Activated T-cell treated with anti-CD3 and anti-CD28 coated beads, Interleukin-2, amount 50 U/mL, for 24 hours (primary cell): ENCODE results near the gene IL1RAPL1.

Experiments
- DNase-seq: peaks from one replicate; pipeline ENCODE4 v3.0.0-alpha.2; 2020
- H3K27ac Mint-ChIP-seq: 2 replicates; pipeline ENCODE4 v1.8.0; 2020; ENCODE audit warnings: mild to moderate bottlenecking, mixed read lengths
- H3K27me3 Mint-ChIP-seq: 2 replicates; pipeline ENCODE4 v1.8.0; 2020; ENCODE audit warnings: mixed read lengths
- H3K36me3 Mint-ChIP-seq: 2 replicates; pipeline ENCODE4 v1.8.0; 2020; ENCODE audit warnings: low read depth, mixed read lengths
- H3K4me1 Mint-ChIP-seq: 2 replicates; pipeline ENCODE4 v1.8.0; 2020; ENCODE audit warnings: low read depth, mixed read lengths
- H3K4me3 Mint-ChIP-seq: 2 replicates; pipeline ENCODE4 v1.8.0; 2020; ENCODE audit warnings: mild to moderate bottlenecking, moderate library complexity, mixed read lengths
- H3K9me3 Mint-ChIP-seq: 2 replicates; pipeline ENCODE4 v1.8.0; 2020; ENCODE audit warnings: mixed read lengths

The IL1RAPL1 gene

DNA sequence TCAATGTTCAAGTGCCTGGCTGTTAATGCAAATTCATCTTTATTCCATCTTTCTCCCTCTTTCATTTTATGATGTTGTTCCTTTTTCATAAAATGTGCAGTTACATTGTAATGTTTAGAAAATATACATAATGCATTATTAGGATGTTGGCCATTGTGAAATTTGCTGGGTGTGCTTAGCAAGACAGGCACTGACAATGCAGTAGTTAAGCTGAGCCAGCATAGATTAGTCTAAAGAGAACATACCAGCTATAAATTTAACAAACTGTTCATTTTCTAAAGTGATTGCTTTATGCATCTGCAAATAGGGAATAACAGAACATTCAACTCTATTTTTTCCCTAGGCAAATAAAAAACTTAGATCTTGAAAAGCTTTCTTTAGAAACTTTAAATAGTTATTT is 436.0 kb downstream of the IL1RAPL1 start:
- peaks cover 2% of the 10 kb centered on the region for H3K27me3 Mint-ChIP-seq
- DNase-seq: no peak
- H3K4me3 Mint-ChIP-seq: no peak overlapping the region
- no peak overlapping the region for H3K27ac Mint-ChIP-seq
- no peaks in the 10 kb centered on the region for H3K36me3 Mint-ChIP-seq
- no peaks in the 10 kb centered on the region for H3K4me1 Mint-ChIP-seq
- peaks cover 2% of the 10 kb centered on the region for H3K9me3 Mint-ChIP-seq

DNA sequence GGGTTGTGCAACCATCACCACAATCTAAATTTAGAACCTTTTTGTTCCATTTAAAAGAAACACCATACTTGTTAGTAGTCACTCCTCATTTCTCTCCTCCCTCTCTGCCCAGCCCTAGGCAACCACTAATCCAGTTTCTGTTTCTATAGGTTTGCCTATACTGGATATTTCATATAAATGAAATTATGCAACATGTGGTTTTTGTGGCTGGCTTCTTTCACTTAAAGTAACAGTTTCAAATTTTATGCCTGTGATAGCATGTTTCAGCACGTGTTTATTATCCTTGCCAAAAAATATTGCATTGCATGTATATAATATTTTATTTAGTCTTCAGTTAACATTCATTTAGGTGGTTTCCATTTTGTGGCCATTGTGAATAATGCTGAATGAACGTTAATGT is 437.6 kb downstream of the IL1RAPL1 start:
- H3K4me3 Mint-ChIP-seq: no peak overlapping the region
- no peaks in the 10 kb centered on the region for H3K36me3 Mint-ChIP-seq
- H3K27me3 Mint-ChIP-seq: peaks cover 6% of the 10 kb centered on the region
- no peaks in the 10 kb centered on the region for H3K4me1 Mint-ChIP-seq
- no peak for DNase-seq
- H3K9me3 Mint-ChIP-seq: peaks cover 2% of the 10 kb centered on the region
- no peak overlapping the region for H3K27ac Mint-ChIP-seq

DNA sequence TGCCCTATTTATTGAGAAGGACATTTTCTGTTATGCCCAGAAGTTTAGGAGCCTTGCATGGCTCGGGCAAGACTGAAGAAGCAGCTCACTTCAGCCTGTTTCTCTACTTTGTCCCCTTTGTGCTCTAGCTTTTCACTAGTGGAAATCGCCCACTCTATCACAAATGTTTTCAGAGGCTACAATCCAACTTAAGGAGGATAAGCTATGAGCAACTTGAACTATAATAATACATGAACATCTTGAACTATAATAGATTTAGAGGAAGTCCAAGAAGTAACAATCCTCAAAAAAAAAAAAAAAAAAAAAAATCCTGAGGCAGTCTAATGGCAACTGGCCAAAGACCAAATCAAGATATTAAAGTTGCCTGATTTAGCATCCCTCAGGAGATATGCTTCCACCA is 452.3 kb downstream of the IL1RAPL1 start:
- H3K27me3 Mint-ChIP-seq: peaks cover 3% of the 10 kb centered on the region
- no peak overlapping the region for H3K27ac Mint-ChIP-seq
- H3K36me3 Mint-ChIP-seq: no peaks in the 10 kb centered on the region
- no peak for DNase-seq
- no peaks in the 10 kb centered on the region for H3K9me3 Mint-ChIP-seq
- H3K4me3 Mint-ChIP-seq: no peak overlapping the region
- H3K4me1 Mint-ChIP-seq: no peaks in the 10 kb centered on the region

DNA sequence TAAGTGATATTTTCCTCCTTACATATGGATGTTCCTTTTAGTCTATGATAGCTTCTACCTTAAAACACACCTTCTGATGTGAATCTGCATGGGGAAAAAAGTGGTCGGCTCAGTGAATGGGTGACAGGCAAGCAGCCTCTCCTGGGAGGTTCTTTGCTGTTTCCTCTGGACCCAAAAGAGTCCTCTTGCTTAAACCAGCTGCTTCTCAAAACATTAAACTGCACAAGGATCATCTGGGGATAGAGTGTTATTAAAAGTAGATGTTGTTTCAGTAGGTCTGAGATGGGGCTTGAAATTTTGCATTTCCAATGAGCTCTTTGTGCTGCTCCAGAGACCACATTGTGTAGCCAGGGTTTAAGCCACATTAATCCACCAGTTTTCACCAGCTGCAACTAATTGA is 452.9 kb downstream of the IL1RAPL1 start:
- DNase-seq: no peak
- Mint-ChIP-seq H3K9me3 (no peaks in the 10 kb centered on the region), H3K27ac (no peak overlapping the region), H3K4me1 (no peaks in the 10 kb centered on the region), H3K4me3 (no peak overlapping the region), H3K27me3 (peaks cover 3% of the 10 kb centered on the region), H3K36me3 (no peaks in the 10 kb centered on the region)

DNA sequence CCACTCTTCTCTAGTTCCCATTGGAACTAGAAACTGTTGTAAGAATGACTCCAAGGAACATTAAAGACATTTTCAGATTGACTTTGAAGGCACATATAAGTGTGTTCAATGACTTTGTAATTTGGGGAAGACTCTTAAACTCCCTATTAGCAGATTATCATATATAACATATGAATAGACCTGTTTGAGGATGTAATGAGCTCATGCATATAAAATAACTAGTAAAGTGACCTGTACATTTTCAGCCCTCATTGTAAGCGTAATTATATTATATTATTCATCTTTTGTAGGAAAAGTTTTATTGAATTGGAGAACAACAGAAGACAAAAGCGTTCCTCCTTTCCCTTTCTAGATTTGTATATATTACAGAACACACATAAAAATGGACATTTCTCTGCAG is 455.1 kb downstream of the IL1RAPL1 start:
- Mint-ChIP-seq H3K4me1 (no peaks in the 10 kb centered on the region), H3K27ac (no peak overlapping the region), H3K36me3 (no peaks in the 10 kb centered on the region), H3K9me3 (no peaks in the 10 kb centered on the region), H3K27me3 (no peaks in the 10 kb centered on the region), H3K4me3 (no peak overlapping the region)
- no peak for DNase-seq

DNA sequence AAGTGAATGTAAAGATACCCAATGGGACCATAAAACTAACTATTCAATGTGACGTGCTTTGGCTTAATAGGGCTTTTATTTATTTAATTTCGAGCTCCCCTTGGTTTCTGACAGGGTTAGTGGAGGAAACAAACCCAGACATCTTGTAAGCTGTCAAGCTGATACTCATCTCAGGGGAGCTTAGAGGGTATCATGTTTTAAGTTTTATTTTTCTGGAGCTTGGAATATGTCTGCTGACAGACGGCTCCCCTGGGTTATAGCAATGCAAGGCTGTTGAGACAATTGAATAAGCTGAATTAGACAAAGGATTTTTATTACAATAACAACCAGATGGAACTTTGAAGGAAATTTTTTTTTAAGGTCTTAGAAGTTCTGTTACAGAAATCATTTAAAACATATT is 456.5 kb downstream of the IL1RAPL1 start:
- H3K4me1 Mint-ChIP-seq: no peaks in the 10 kb centered on the region
- H3K9me3 Mint-ChIP-seq: no peaks in the 10 kb centered on the region
- no peak for DNase-seq
- no peaks in the 10 kb centered on the region for H3K36me3 Mint-ChIP-seq
- no peak overlapping the region for H3K4me3 Mint-ChIP-seq
- H3K27ac Mint-ChIP-seq: no peak overlapping the region
- H3K27me3 Mint-ChIP-seq: no peaks in the 10 kb centered on the region

DNA sequence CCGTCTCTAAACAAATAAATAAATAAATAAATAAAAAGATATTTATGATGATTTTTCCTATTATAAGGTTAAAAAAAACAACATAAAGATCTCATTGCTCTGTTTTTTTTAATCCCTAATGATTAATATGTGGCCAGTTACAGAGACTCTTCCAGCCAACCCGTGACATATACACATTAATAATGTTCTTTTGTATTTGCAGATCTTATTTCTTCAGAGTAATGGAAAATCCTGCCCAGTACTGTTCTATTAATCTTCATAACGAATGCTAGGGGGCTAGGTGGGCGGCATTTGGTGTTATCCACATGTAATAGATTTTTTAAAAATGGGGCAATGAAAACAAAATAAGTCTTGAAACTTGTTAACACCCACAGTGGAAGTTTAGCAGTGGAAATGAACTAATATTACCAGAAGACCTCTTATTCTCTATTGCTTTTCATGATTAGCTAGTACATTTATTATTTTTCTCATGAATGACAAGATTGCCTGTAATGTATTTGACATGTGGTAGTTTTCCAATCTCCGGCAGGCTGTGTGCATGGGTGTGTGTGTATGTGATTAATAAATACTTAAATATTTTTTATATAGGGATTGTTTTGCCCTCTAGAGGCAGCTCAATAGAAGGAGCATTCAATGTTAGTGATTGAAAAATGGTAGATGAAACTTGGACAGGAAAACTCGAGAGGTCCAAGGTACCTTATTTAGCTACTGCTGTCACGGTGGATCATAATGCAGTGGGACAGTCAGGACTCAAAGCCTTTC is 457.4 kb downstream of the IL1RAPL1 start:
- Mint-ChIP-seq H3K4me1 (no peaks in the 10 kb centered on the region), H3K27ac (no peak overlapping the region), H3K9me3 (no peaks in the 10 kb centered on the region), H3K27me3 (no peaks in the 10 kb centered on the region), H3K4me3 (no peak overlapping the region), H3K36me3 (no peaks in the 10 kb centered on the region)
- no peak for DNase-seq

DNA sequence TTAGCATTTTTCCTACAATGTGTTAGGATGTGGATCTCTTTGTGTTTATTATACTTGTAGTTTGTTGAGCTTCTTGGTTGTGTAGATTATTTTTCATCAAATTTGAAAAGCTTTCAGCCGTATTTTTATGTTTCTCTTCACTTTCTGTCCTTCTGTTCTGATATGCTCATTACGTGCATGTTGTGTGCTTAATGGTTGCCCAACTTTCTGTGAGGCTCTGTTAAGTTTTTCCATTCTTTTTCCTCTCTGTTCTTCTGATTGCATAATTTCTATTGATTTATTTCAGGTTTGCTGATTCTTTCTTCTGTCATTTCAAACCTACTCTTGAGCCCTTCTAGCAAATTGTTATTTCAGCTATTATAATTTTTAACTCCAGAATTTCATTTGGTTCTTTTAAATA is 478.2 kb downstream of the IL1RAPL1 start:
- Mint-ChIP-seq H3K27me3 (peaks cover 6% of the 10 kb centered on the region), H3K36me3 (no peaks in the 10 kb centered on the region), H3K27ac (no peak overlapping the region), H3K4me1 (no peaks in the 10 kb centered on the region), H3K9me3 (no peaks in the 10 kb centered on the region), H3K4me3 (no peak overlapping the region)
- no peak for DNase-seq

DNA sequence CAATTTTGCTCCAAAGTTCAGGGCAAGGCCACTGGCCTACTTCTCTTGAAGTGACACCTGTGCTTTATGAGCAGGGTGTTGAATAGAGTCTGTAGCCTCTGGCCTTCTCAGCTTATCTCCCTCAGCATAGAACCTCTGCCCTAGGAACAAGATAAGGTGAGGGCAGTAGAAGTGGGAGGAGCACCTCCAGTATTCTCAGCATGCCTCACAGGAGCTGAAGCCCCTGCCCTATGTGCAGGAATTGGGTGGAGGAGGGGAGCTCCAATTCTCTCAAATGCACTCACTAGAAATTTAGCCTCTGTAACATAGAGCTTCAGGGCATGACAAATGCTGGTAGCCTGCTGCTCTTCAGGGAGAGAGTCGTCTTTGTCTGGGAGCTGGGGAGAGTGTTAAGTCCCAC is 479.3 kb downstream of the IL1RAPL1 start:
- Mint-ChIP-seq H3K4me1 (no peaks in the 10 kb centered on the region), H3K4me3 (no peak overlapping the region), H3K36me3 (no peaks in the 10 kb centered on the region), H3K27ac (no peak overlapping the region), H3K27me3 (peaks cover 6% of the 10 kb centered on the region), H3K9me3 (no peaks in the 10 kb centered on the region)
- DNase-seq: no peak

DNA sequence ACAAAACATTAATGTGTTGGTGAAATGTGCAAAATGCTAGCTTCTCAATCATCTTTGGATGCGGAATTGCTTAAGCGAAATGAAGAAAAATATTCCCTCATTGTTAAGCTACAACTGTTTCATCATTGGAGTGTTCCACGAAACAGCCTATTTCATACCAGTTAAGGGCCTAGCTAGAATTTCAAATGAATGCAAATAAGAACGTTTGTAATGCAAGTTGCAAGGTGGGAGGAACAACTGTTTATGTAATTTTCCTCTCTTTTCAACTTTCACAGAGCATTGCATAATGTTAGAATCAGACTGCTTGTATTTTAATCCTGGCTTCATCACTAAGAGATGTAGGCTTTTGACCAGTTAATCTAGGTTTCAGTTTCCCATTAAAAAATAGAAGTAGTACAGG is 480.1 kb downstream of the IL1RAPL1 start:
- Mint-ChIP-seq H3K27me3 (peaks cover 6% of the 10 kb centered on the region), H3K4me3 (no peak overlapping the region), H3K27ac (no peak overlapping the region), H3K36me3 (no peaks in the 10 kb centered on the region), H3K4me1 (no peaks in the 10 kb centered on the region), H3K9me3 (no peaks in the 10 kb centered on the region)
- no peak for DNase-seq

DNA sequence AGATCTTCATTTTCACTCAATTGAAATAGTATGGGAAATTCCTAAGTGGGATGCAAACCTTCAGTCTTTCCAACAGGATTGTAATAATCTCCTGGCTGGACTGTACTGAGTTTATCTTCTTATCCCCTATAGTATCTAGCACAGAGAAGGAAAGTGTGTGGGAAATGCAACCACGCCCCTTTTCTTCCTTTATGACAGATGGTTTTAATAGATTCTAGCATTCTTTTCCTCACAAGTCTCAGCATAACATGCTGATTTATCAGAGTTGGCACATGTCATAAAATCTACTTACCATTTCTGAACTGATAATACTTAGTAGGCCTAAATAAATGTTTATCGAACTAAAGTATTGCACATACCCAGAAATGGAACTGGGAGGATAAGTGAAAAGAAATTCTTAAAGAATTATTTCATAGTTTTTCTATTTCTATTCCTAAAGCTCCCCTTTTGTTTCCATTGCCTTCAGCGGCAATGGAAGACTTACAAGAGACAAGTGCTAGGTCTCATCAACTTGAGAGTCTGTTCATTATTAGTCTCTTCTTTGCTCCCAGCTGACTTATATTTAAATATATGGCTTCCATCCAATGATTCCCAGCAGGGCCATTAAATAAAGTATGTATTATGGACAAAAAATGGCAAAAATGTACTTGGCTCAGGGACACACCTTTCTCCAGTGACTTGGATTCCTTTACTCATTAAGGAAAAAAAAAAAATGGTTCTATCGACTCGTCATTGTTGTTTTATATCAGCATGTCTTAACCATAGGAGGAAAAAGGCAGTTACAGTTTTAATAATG is 484.5 kb downstream of the IL1RAPL1 start:
- DNase-seq: no peak
- H3K9me3 Mint-ChIP-seq: no peaks in the 10 kb centered on the region
- no peak overlapping the region for H3K27ac Mint-ChIP-seq
- no peak overlapping the region for H3K4me3 Mint-ChIP-seq
- no peaks in the 10 kb centered on the region for H3K36me3 Mint-ChIP-seq
- H3K27me3 Mint-ChIP-seq: peaks cover 5% of the 10 kb centered on the region
- no peaks in the 10 kb centered on the region for H3K4me1 Mint-ChIP-seq

DNA sequence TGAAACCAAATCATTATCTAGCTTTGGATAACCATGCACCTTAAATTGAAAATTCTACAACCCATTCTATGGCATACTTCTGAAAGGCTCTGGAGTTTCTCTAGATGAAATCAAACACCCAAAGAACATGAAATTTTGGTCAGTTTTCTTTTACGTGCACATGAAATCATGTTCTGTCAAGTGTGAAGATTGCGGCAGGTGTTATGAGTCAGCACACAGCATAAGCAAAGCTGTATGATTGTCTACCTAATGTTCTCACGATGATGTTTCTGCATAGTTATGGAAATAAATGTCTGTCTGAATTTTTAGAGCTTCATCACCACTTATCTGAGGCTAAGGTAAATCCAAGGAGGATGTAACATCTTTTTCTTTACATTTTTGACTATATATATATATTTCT is 495.3 kb downstream of the IL1RAPL1 start:
- peaks cover 2% of the 10 kb centered on the region for H3K9me3 Mint-ChIP-seq
- H3K4me1 Mint-ChIP-seq: no peaks in the 10 kb centered on the region
- no peak overlapping the region for H3K4me3 Mint-ChIP-seq
- peaks cover 5% of the 10 kb centered on the region for H3K27me3 Mint-ChIP-seq
- no peak overlapping the region for H3K27ac Mint-ChIP-seq
- H3K36me3 Mint-ChIP-seq: no peaks in the 10 kb centered on the region
- DNase-seq: no peak

DNA sequence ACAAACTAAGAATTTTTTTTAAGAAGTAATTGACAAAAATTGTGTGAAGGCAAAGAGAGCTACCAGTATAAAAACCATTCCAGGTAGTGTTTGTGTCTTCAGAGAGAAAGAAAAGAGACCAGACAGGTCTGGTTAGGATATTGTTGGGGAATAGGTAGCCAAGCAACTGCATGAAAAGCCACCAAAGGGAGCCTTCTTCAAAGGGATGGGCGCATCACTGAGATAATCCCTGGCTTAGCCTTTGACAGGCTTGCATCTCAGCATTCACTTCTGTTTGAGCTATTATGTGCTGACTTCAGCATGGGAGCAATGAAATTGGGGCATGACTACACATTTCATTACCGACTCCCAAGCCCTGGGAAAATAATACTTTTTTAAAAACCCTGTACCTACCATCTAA is 496.6 kb downstream of the IL1RAPL1 start:
- H3K27me3 Mint-ChIP-seq: peaks cover 3% of the 10 kb centered on the region
- H3K4me1 Mint-ChIP-seq: no peaks in the 10 kb centered on the region
- no peak for DNase-seq
- no peaks in the 10 kb centered on the region for H3K36me3 Mint-ChIP-seq
- H3K27ac Mint-ChIP-seq: no peak overlapping the region
- H3K9me3 Mint-ChIP-seq: peaks cover 1% of the 10 kb centered on the region
- H3K4me3 Mint-ChIP-seq: no peak overlapping the region

DNA sequence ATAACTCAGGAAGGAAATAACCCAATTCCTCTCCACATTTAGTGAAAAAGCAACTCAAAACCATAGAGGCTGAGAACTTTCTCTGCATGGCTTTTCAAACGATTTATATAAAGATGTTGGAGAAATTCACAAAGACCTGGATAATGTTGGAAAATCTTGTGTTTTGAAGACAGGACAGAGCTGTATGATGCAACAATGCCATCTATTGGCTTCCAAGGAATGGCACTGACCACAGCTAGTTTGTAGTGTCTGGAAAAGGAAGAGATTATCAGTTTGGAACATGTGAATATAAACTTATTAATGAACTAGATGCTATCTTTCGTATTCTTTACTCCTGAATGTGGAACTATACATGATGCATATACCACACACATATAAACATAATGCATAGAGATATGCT is 503.6 kb downstream of the IL1RAPL1 start:
- Mint-ChIP-seq H3K27me3 (peaks cover 2% of the 10 kb centered on the region), H3K4me3 (no peak overlapping the region), H3K9me3 (peaks cover 4% of the 10 kb centered on the region), H3K4me1 (no peaks in the 10 kb centered on the region), H3K27ac (no peak overlapping the region), H3K36me3 (no peaks in the 10 kb centered on the region)
- DNase-seq: no peak

DNA sequence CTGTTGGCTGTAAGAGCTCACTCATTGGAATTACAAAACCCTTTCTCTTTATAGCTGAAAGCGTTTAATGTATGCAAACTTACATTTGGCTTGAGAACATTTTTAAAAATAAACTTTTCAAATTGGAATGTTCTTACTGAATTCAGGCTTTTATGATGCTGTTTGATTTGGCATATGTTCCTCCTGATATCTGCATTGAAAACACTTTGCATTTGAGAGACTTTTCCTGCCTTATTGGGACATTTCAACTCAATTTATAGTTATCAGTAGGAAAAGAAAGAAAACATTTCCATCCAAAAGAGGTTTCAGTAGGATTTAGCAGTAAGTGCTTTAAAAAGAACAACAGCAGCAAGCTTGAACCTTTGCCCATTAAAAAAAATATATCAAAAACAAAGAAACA is 520.0 kb downstream of the IL1RAPL1 start:
- no peaks in the 10 kb centered on the region for H3K4me1 Mint-ChIP-seq
- no peaks in the 10 kb centered on the region for H3K36me3 Mint-ChIP-seq
- no peaks in the 10 kb centered on the region for H3K9me3 Mint-ChIP-seq
- no peak for DNase-seq
- H3K27me3 Mint-ChIP-seq: no peaks in the 10 kb centered on the region
- no peak overlapping the region for H3K27ac Mint-ChIP-seq
- H3K4me3 Mint-ChIP-seq: no peak overlapping the region
